ENCODE measurements around the gene EPG5.

- TF ChIP-seq POLR2A (IDR thresholded peaks at IDR 0.05; ENCODE audit: low read length) = no peak
- no peak for TF ChIP-seq GATA1 (IDR thresholded peaks at IDR 0.05; ENCODE audit: low read depth, low read length)
Observed at GRCh38 chr18:45877403-45877802, 89.7 kb downstream of the EPG5 start.
